ENCODE data around the gene MAGEB3. TPM values are rescaled to one million over a fixed set of nuclear protein-coding genes. Genes with fewer than 3 reads are reported as not detected.

The MAGEB3 gene
- total RNA-seq, 1 experiment from 2014 or later, result not detected

DNA sequence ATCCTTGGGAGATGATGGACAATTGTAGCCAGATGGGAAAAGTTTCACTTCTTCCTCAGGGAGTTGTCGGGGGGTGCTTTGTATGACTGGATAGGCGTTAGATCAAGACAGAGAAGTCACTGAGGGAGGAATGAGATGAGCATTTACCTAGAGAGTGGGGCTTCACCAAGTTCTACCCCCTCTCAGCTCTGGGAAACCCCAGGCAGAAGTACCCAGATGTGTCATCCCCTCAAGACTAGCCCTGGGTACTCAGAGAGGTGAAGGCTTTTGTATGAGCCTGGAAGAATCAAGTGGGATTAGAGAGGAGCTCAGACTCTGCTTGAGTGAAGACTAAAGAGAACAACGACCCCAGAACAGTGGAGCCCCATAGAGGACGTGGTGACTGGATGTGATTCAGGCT lies 18.4 kb downstream of the MAGEB3 start:
- Mint-ChIP-seq H3K4me3 (no peak overlapping the region), H3K27ac (no peak overlapping the region)

More for the DNA sequence above, 18.4 kb downstream of the MAGEB3 start:
- Histone ChIP-seq H2BK5ac (ENCODE audit: insufficient read length, low read length) (no peak overlapping the region), H3K79me2 (ENCODE audit: insufficient read depth, low read length) (no peaks in the 10 kb centered on the region), H4K5ac (ENCODE audit: insufficient read length, low read depth, low read length) (no peak overlapping the region), H4K8ac (replicated peaks; ENCODE audit: insufficient read length, low read depth, low read length) (no peak overlapping the region), H3K18ac (ENCODE audit: insufficient read length, low read depth, low read length) (no peak overlapping the region), H2AFZ (ENCODE audit: low read length) (no peak overlapping the region), H2BK20ac (ENCODE audit: low read depth, low read length, poor library complexity, severe bottlenecking) (no peak overlapping the region), H3K27me3 (ENCODE audit: insufficient read depth, low read length) (no peaks in the 10 kb centered on the region), H3K4ac (ENCODE audit: low read depth, low read length) (no peak overlapping the region), H3T11ph (ENCODE audit: low read length) (no peak overlapping the region), H3K9me3 (ENCODE audit: control insufficient read depth, low read depth, low read length) (no peaks in the 10 kb centered on the region), H3K9ac (ENCODE audit: extremely low read depth, insufficient read length, low read length) (no peak overlapping the region), H2BK15ac (ENCODE audit: low read depth, low read length) (no peak overlapping the region), H3K4me2 (ENCODE audit: insufficient read depth, insufficient read length, low read length) (no peak overlapping the region), H3K14ac (ENCODE audit: insufficient read depth, low read length) (no peak overlapping the region), H4K91ac (ENCODE audit: insufficient read length, low read depth, low read length) (no peak overlapping the region), H2BK120ac (ENCODE audit: low read depth, low read length, poor library complexity, severe bottlenecking) (no peak overlapping the region), H3K27ac (ENCODE audit: insufficient read length, low read depth, low read length) (no peak overlapping the region), H3K23me2 (ENCODE audit: insufficient read length, low read depth, low read length, poor library complexity, severe bottlenecking) (no peaks in the 10 kb centered on the region), H3K4me1 (ENCODE audit: insufficient read depth, low read length) (no peaks in the 10 kb centered on the region), H2BK12ac (ENCODE audit: insufficient read length, low read depth, low read length) (no peak overlapping the region), H3K56ac (ENCODE audit: insufficient read length, low read depth, low read length) (no peak overlapping the region), H3K23ac (ENCODE audit: insufficient read length, low read depth, low read length) (no peak overlapping the region), H2AK5ac (ENCODE audit: insufficient read length, low read length) (no peak overlapping the region), H4K20me1 (ENCODE audit: control insufficient read depth, insufficient read depth, insufficient read length) (no peaks in the 10 kb centered on the region), H3K79me1 (ENCODE audit: insufficient read depth, low read depth, low read length, poor library complexity, severe bottlenecking) (no peaks in the 10 kb centered on the region)
- TF ChIP-seq, protein P1, sequence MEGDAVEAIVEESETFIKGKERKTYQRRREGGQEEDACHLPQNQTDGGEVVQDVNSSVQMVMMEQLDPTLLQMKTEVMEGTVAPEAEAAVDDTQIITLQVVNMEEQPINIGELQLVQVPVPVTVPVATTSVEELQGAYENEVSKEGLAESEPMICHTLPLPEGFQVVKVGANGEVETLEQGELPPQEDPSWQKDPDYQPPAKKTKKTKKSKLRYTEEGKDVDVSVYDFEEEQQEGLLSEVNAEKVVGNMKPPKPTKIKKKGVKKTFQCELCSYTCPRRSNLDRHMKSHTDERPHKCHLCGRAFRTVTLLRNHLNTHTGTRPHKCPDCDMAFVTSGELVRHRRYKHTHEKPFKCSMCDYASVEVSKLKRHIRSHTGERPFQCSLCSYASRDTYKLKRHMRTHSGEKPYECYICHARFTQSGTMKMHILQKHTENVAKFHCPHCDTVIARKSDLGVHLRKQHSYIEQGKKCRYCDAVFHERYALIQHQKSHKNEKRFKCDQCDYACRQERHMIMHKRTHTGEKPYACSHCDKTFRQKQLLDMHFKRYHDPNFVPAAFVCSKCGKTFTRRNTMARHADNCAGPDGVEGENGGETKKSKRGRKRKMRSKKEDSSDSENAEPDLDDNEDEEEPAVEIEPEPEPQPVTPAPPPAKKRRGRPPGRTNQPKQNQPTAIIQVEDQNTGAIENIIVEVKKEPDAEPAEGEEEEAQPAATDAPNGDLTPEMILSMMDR (conservative IDR thresholded peaks at IDR 0.05), result no peak
- Mint-ChIP-seq H3K4me1 (peaks cover 8 to 17% of the 10 kb centered on the region in 2 experiments; a peak in 3 of 4 replicates), H3K36me3 (ENCODE audit: insufficient read depth in 1 of 3, low read depth in 3 of 3) (peaks cover 0 to 14% (median 1%) of the 10 kb centered on the region in 3 experiments; a peak in 3 of 7 replicates), H3K9me3 (peaks cover 13 to 79% of the 10 kb centered on the region in 2 experiments; a peak in 4 of 5 replicates), H3K27me3 (ENCODE audit: low read depth) (peaks cover 4% of the 10 kb centered on the region; the same call in 1 of the 2 replicates)
- no peak for DNase-seq
- WGBS (ENCODE audit: extremely low coverage, insufficient read length, low lambda C conversion rate), result no CpG with 5 or more reads among the region's 4 CpGs
